Endothelial cell of umbilical vein (primary cell): ENCODE measurements around the gene CACNA1C. TPM values are rescaled to one million over a fixed set of nuclear protein-coding genes. Genes with fewer than 3 reads are reported as not detected.

ENCODE experiments used
- BruUV-seq: library from RNA; stranded (reverse); fragments of 400-500 nt; replicated peaks from 2 replicates; lab custom pipeline; 2021; lab: Mats Ljungman, UMichigan
- CTCF ChIA-PET: fragments of 300-600, 350-600 bp; sonication (Branson Sonifier 250); formaldehyde crosslinking; loops from one replicate; lab custom pipeline; 2021; ENCODE audit warnings: antibody characterized with exemption, inconsistent platforms; lab: Charles Lee
- POLR2A ChIA-PET: fragments of 300-600, 350-600 bp; sonication (Branson Sonifier 250); formaldehyde crosslinking; loops from one replicate; lab custom pipeline; 2021; ENCODE audit warnings: antibody characterized with exemption, inconsistent platforms; lab: Charles Lee
- DNase-seq: peaks from one replicate; pipeline ENCODE4 v3.0.0-alpha.2; 2011; ENCODE audit warnings: low read depth, low spot score
- FAIRE-seq: peaks from 2 replicates; lab custom pipeline; 2011; peaks lifted over from hg19 to GRCh38; lab: Jason Lieb, UNC
- H2AFZ ChIP-seq: 2 replicates; pipeline ENCODE4 v1.6.0; 2012; ENCODE audit warnings: low read depth, low read length, control low read depth, inconsistent platforms
- H3K27ac ChIP-seq: 2 replicates; pipeline ENCODE4 v1.5.1; 2011; ENCODE audit warnings: low read depth, mild to moderate bottlenecking, control low read depth, low read length, moderate library complexity; ENCODE audit not compliant: insufficient read depth
- H3K27me3 ChIP-seq, 2 experiments: 2 replicates each; pipeline versions ENCODE4 v1.6.0 to v1.6.1; 2011; ENCODE audit warnings: low read length in 2 of 2, mixed read lengths in 1 of 2; ENCODE audit not compliant: control insufficient read depth in 2 of 2, insufficient read depth in 2 of 2
- H3K36me3 ChIP-seq, 2 experiments: 2 replicates in 1 of 2; 3 replicates in 1 of 2; pipeline ENCODE4 v1.5.1; 2011; ENCODE audit warnings: low read length in 2 of 2, mild to moderate bottlenecking in 1 of 2, moderate library complexity in 1 of 2; ENCODE audit not compliant: control insufficient read depth in 2 of 2, insufficient read depth in 2 of 2; ENCODE audit errors: extremely low read depth in 1 of 2
- H3K4me1 ChIP-seq: 3 replicates; pipeline ENCODE4 v1.5.1; 2011; ENCODE audit warnings: mild to moderate bottlenecking, low read length; ENCODE audit not compliant: control insufficient read depth, insufficient read depth; ENCODE audit errors: extremely low read depth
- H3K4me2 ChIP-seq: 2 replicates; pipeline ENCODE4 v1.6.1; 2011; ENCODE audit warnings: low read length, control low read depth, mixed read lengths; ENCODE audit not compliant: insufficient read depth
- H3K4me3 ChIP-seq, 3 experiments: fragments of 200-600 bp in 1 of 3; sonication (generic), shearing (Covaris generic) in 1 of 3; replicated peaks in 1 of 3; 2 replicates each; pipeline ENCODE4 v1.5.1; 2011 to 2016; ENCODE audit warnings: control low read depth in 3 of 3, low read length in 3 of 3, mild to moderate bottlenecking in 2 of 3, inconsistent platforms in 1 of 3, low read depth in 1 of 3, moderate library complexity in 1 of 3; ENCODE audit not compliant: insufficient read depth in 1 of 3
- H3K79me2 ChIP-seq: 2 replicates; pipeline ENCODE4 v1.6.0; 2012; ENCODE audit warnings: low read length, inconsistent platforms; ENCODE audit not compliant: control insufficient read depth, insufficient read depth
- H3K9ac ChIP-seq: replicated peaks from 2 replicates; pipeline ENCODE3; 2011; ENCODE audit warnings: low read length, control low read depth; ENCODE audit not compliant: insufficient read depth; ENCODE audit errors: extremely low read depth
- H3K9me1 ChIP-seq: replicated peaks from 3 replicates; pipeline ENCODE4 v1.6.0; 2011; ENCODE audit warnings: mild to moderate bottlenecking, low read length; ENCODE audit not compliant: control insufficient read depth, insufficient read depth; ENCODE audit errors: extremely low read depth
- H3K9me3 ChIP-seq: replicated peaks from 2 replicates; pipeline ENCODE4 v1.5.1; 2012; ENCODE audit warnings: low read length, inconsistent platforms; ENCODE audit not compliant: control insufficient read depth, insufficient read depth
- H4K20me1 ChIP-seq: replicated peaks from 2 replicates; pipeline ENCODE3; 2011; ENCODE audit warnings: mild to moderate bottlenecking, low read length; ENCODE audit not compliant: control insufficient read depth, insufficient read depth; ENCODE audit errors: extremely low read depth
- EZH2 ChIP-seq: IDR thresholded peaks from 2 replicates; pipeline ENCODE4 v1.6.1; 2012; ENCODE audit warnings: borderline replicate concordance, low read depth, mild to moderate bottlenecking, moderate library complexity, low read length, inconsistent platforms; ENCODE audit not compliant: severe bottlenecking
- FOS ChIP-seq: IDR thresholded peaks from 2 replicates; pipeline ENCODE4 v1.6.1; 2011; ENCODE audit warnings: mild to moderate bottlenecking, low read length, moderate library complexity, borderline replicate concordance; ENCODE audit not compliant: insufficient read depth
- GATA2 ChIP-seq: IDR thresholded peaks from 2 replicates; pipeline ENCODE4 v1.7.0; 2011; ENCODE audit warnings: low read depth, mild to moderate bottlenecking, moderate library complexity, mixed read lengths, low read length; ENCODE audit not compliant: insufficient read length, insufficient read depth
- JUN ChIP-seq: IDR thresholded peaks from 2 replicates; pipeline ENCODE4 v1.6.1; 2011; ENCODE audit warnings: borderline replicate concordance, low read depth; ENCODE audit not compliant: insufficient read length, insufficient read depth
- MYC ChIP-seq: IDR thresholded peaks from one replicate; pipeline ENCODE4 v1.6.1; 2011; ENCODE audit warnings: mild to moderate bottlenecking, low read depth, low read length
- POLR2A ChIP-seq: IDR thresholded peaks from 2 replicates; pipeline ENCODE4 v1.6.1; 2012; ENCODE audit warnings: low read depth, mild to moderate bottlenecking, control low read depth, low read length
- POLR2AphosphoS5 ChIP-seq: IDR thresholded peaks from 2 replicates; pipeline ENCODE4 v1.6.1; 2012; ENCODE audit warnings: low read depth, mild to moderate bottlenecking, control low read depth, low read length, moderate library complexity; ENCODE audit not compliant: insufficient read depth
- dilution Hi-C: fragments of 300-500 bp; cut with MboI; formaldehyde crosslinking; loops from one replicate; pipeline ENCODE4 v1.15.0; 2019; ENCODE audit warnings: low sequenced_read_pairs; ENCODE audit not compliant: extremely low pct_ligation_motif_present
- intact Hi-C: fragments of 100-400 bp; cut with micrococcal nuclease; formaldehyde crosslinking; loops from one replicate; pipeline ENCODE4 v1.10.0; 2022
- polyA plus RNA-seq, 4 experiments: library from polyadenylated mRNA; depleted of rRNA in 3 of 4; stranded (reverse) in 3 of 4; unstranded in 1 of 4; fragments of >200 nt; gene quantifications; 2 replicates each; pipeline versions ENCODE4 v1.2.1 to v1.2.3, GENCODE V29; 2011 to 2012; ENCODE audit warnings: missing spikeins in 1 of 4
- total RNA-seq: library from RNA; stranded (reverse); gene quantifications from 2 replicates; pipeline ENCODE4 v1.2.3, GENCODE V29; 2021
- TF ChIP-seq, protein P1 (sequence below): IDR thresholded peaks from 2 replicates; pipeline ENCODE4 v1.6.1; 2011; ENCODE audit not compliant: insufficient read depth, insufficient read length
- TF ChIP-seq, protein P2 (sequence below), 2 donors: IDR thresholded peaks; 1 replicate in 1 of 2; 2 replicates in 1 of 2; pipeline ENCODE4 v1.5.1; 2011; ENCODE audit warnings: low read length in 2 of 2, mild to moderate bottlenecking in 2 of 2, moderate library complexity in 2 of 2, control low read depth in 1 of 2, inconsistent platforms in 1 of 2, low read depth in 1 of 2; ENCODE audit not compliant: insufficient read depth in 1 of 2; ENCODE audit errors: extremely low read depth in 1 of 2

CACNA1C gene
- total and polyA plus RNA-seq, 2 donors (not counting 3 experiments of a cell fraction or from before 2014, with no cell fraction given), result not detected

DNA sequence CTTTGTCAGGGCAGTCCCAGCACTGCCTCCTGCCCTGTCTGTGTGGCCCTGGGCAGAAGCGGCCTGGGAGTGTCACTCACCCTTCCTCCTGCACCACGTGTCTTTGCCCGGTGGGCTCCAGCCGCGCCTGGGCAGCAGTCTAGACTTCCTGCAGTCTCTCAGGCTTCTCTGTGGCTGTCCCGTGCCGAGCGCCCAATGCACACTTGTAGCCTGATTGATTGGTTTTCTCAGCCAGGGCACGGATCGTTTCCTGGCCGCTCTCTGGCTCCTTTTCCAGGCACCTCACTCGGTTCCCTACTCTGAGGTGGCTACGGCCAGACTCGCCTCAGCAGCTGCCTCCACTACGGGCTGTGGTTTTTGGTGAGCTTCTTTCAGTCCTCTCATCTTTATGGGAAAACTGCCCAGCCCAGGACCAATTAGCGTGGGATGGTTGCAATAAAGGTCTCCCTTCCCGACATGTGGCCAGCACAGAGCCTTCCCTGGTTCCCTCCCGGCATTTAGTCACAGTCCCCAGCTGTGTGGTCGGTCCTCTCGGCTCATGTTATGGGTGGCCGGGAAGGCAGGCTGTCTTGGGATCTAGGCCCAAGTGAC is 133.1 kb downstream of the CACNA1C start:
- Histone ChIP-seq H3K9ac (no peak overlapping the region), H3K79me2 (no peaks in the 10 kb centered on the region), H3K4me3 (no peak overlapping the region), H3K36me3 (no peaks in the 10 kb centered on the region), H3K4me1 (no peaks in the 10 kb centered on the region), H4K20me1 (no peaks in the 10 kb centered on the region), H3K4me2 (no peak overlapping the region), H3K9me1 (no peaks in the 10 kb centered on the region), H3K27ac (no peak overlapping the region), H3K9me3 (no peaks in the 10 kb centered on the region), H2AFZ (no peak overlapping the region), H3K27me3 (no peaks in the 10 kb centered on the region)
- TF ChIP-seq MYC (no peak), FOS (no peak), EZH2 (no peak), POLR2AphosphoS5 (no peak), POLR2A (no peak), JUN (no peak), GATA2 (no peak)
- TF ChIP-seq, protein P1, sequence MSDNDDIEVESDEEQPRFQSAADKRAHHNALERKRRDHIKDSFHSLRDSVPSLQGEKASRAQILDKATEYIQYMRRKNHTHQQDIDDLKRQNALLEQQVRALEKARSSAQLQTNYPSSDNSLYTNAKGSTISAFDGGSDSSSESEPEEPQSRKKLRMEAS, result no peak
- TF ChIP-seq, protein P2, sequence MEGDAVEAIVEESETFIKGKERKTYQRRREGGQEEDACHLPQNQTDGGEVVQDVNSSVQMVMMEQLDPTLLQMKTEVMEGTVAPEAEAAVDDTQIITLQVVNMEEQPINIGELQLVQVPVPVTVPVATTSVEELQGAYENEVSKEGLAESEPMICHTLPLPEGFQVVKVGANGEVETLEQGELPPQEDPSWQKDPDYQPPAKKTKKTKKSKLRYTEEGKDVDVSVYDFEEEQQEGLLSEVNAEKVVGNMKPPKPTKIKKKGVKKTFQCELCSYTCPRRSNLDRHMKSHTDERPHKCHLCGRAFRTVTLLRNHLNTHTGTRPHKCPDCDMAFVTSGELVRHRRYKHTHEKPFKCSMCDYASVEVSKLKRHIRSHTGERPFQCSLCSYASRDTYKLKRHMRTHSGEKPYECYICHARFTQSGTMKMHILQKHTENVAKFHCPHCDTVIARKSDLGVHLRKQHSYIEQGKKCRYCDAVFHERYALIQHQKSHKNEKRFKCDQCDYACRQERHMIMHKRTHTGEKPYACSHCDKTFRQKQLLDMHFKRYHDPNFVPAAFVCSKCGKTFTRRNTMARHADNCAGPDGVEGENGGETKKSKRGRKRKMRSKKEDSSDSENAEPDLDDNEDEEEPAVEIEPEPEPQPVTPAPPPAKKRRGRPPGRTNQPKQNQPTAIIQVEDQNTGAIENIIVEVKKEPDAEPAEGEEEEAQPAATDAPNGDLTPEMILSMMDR (IDR thresholded peaks at IDR 0.05; ENCODE audit: extremely low read depth in 1 of 2, insufficient read depth in 1 of 2, low read depth in 1 of 2, low read length in 2 of 2), result no peak
- no TSS peak for BruUV-seq
- CTCF ChIA-PET, result no interaction called here
- FAIRE-seq (no peak), DNase-seq (no peak)
- dilution Hi-C loops (no loop called here), intact Hi-C loops (no loop called here)
- POLR2A ChIA-PET, result no interaction called here
